Caco-2 (cell line): ENCODE results near the gene SEC22C. TPM values are rescaled to one million over a fixed set of nuclear protein-coding genes. Genes with fewer than 3 reads are reported as not detected.
"Not testable (repeated sequence)": the region's sequence is repeated elsewhere in the genome, so short reads cannot be mapped to it uniquely, and the experiment has no call there.

Experiments
- BruUV-seq: library from RNA; stranded (reverse); fragments of 400-500 nt; replicated peaks from 2 replicates; lab custom pipeline; 2021; lab: Mats Ljungman, UMichigan
- CTCF ChIA-PET: fragments of 300-600 bp; sonication (Branson Sonifier 250); formaldehyde crosslinking; loops from one replicate; lab custom pipeline; 2022; ENCODE audit warnings: antibody characterized with exemption; lab: Charles Lee
- POLR2A ChIA-PET: fragments of 300-600 bp; sonication (Branson Sonifier 250); formaldehyde crosslinking; loops from one replicate; lab custom pipeline; 2022; ENCODE audit warnings: antibody characterized with exemption; lab: Charles Lee
- DNase-seq, 2 experiments: peaks; one replicate each; pipeline versions ENCODE4 v3.0.0 to v3.0.0-alpha.2; 2020 to 2022
- H3K27me3 ChIP-seq: replicated peaks from 2 replicates; pipeline ENCODE4 v1.6.0; 2011; ENCODE audit warnings: low read length; ENCODE audit not compliant: control insufficient read depth, insufficient read depth
- H3K36me3 ChIP-seq: 2 replicates; pipeline ENCODE4 v1.5.1; 2011; ENCODE audit warnings: low read length; ENCODE audit not compliant: control insufficient read depth, insufficient read depth
- H3K4me1 ChIP-seq: fragments of 250-450 bp; sonication (Bioruptor Pico); 2 replicates; pipeline ENCODE4 v1.5.1; 2020; ENCODE audit warnings: mild to moderate bottlenecking
- H3K4me3 ChIP-seq: 2 replicates; pipeline ENCODE4 v1.5.1; 2011; ENCODE audit warnings: low read depth, mild to moderate bottlenecking, control low read depth, low read length
- H3K9me3 ChIP-seq: fragments of 250-450 bp; sonication (Bioruptor Pico); 2 replicates; pipeline ENCODE4 v1.5.1; 2020; ENCODE audit warnings: mild to moderate bottlenecking, moderate library complexity
- H3K27ac Mint-ChIP-seq: one replicate; pipeline ENCODE4 v1.8.0; 2022; ENCODE audit warnings: mixed read lengths; ENCODE audit not compliant: unreplicated experiment
- H3K27me3 Mint-ChIP-seq: one replicate; pipeline ENCODE4 v1.8.0; 2022; ENCODE audit warnings: mixed read lengths; ENCODE audit not compliant: insufficient read depth, unreplicated experiment
- H3K36me3 Mint-ChIP-seq: one replicate; pipeline ENCODE4 v1.8.0; 2022; ENCODE audit warnings: mild to moderate bottlenecking, mixed read lengths; ENCODE audit not compliant: insufficient read depth, unreplicated experiment
- H3K4me1 Mint-ChIP-seq: one replicate; pipeline ENCODE4 v1.8.0; 2022; ENCODE audit warnings: low read depth, mixed read lengths; ENCODE audit not compliant: unreplicated experiment
- H3K4me3 Mint-ChIP-seq: one replicate; pipeline ENCODE4 v1.8.0; 2022; ENCODE audit warnings: mild to moderate bottlenecking, moderate library complexity, mixed read lengths; ENCODE audit not compliant: unreplicated experiment
- H3K9me3 Mint-ChIP-seq: one replicate; pipeline ENCODE4 v1.8.0; 2022; ENCODE audit warnings: mixed read lengths; ENCODE audit not compliant: unreplicated experiment
- CTCF ChIP-seq, 2 experiments: fragments of 200-600 bp in 1 of 2; IDR thresholded peaks; 1 replicate in 1 of 2; 2 replicates in 1 of 2; pipeline versions ENCODE4 v1.5.1 to v1.8.0; 2011 to 2022; ENCODE audit warnings: antibody characterized with exemption in 1 of 2, control low read depth in 1 of 2, inconsistent platforms in 1 of 2, low read depth in 1 of 2, low read length in 1 of 2, mild to moderate bottlenecking in 1 of 2, moderate library complexity in 1 of 2; ENCODE audit not compliant: insufficient read depth in 1 of 2, severe bottlenecking in 1 of 2, unreplicated experiment in 1 of 2
- intact Hi-C: fragments of 100-400 bp; cut with micrococcal nuclease; formaldehyde crosslinking; loops from one replicate; pipeline ENCODE4 v1.10.0; 2022; ENCODE audit not compliant: unreplicated experiment
- total RNA-seq: library from RNA; stranded (reverse); gene quantifications from 2 replicates; pipeline ENCODE4 v1.2.3, GENCODE V29; 2022

The SEC22C gene
- total RNA-seq, 1 experiment from 2014 or later: 36.4 TPM

DNA sequence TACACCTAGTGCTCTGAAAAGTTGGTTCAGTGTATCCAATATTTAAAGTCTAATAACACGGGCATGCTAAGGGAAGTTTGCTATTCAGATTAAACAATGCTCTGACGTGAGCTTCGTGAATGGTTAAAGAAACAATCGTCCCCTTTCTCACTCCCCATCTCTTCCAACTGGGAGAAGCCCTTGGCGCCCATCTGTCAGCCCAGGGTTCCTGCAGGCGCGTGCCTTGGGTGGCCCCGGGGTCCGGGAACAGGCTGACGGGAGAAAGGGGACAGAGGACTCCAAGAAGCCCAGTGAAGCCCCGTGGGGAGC is 413 bp downstream of the SEC22C start:
- BruUV-seq: no TSS peak
- H3K9me3 Mint-ChIP-seq: no peaks in the 10 kb centered on the region

GRCh38 chr3:42579346-42579745 is 2.4 kb downstream of the SEC22C start:
- H3K4me3 Mint-ChIP-seq, POLR2A ChIA-PET, DNase-seq, H3K36me3 ChIP-seq, BruUV-seq, H3K27me3 ChIP-seq, H3K27me3 Mint-ChIP-seq, H3K9me3 Mint-ChIP-seq, CTCF ChIA-PET, H3K27ac Mint-ChIP-seq, H3K9me3 ChIP-seq, H3K4me3 ChIP-seq: not testable (repeated sequence)
- intact Hi-C loops: loop anchor here (10.0 kb wide), 1 partner anchor 255 kb away; no protein-coding TSS in a partner anchor
- H3K4me1 ChIP-seq: peaks cover 12% of the 10 kb centered on the region
- H3K4me1 Mint-ChIP-seq: peaks cover 13% of the 10 kb centered on the region
- peaks cover 28% of the 10 kb centered on the region for H3K36me3 Mint-ChIP-seq

More for the DNA sequence above, 413 bp downstream of the SEC22C start:
- no peaks in the 10 kb centered on the region; the same call in 1 of the 2 replicates for H3K36me3 ChIP-seq
- ChIA-PET CTCF (interaction anchor here (0.5 to 1.9 kb wide), 5 partner anchors 9 to 168 kb away, joined by 3 to 7 read pairs (median 4); partner anchors contain the start of gene SS18L2), POLR2A (interaction anchor here (0.6 to 3.1 kb wide), 4 partner anchors 9 to 33 kb away, joined by 3 to 24 read pairs (median 12); partner anchors contain the start of genes NKTR and SS18L2)
- H3K27me3 ChIP-seq: no peaks in the 10 kb centered on the region
- intact Hi-C loops: loop anchor here (5.0 kb wide), 2 partner anchors 71 to 171 kb away; partner anchors contain the start of gene ZBTB47
- peaks cover 13% of the 10 kb centered on the region for H3K4me1 Mint-ChIP-seq
- peaks cover 12% of the 10 kb centered on the region for H3K4me1 ChIP-seq
- TF ChIP-seq CTCF (IDR thresholded peaks at IDR 0.05; ENCODE audit: insufficient read depth in 1 of 2, low read depth in 1 of 2, low read length in 1 of 2, severe bottlenecking in 1 of 2, unreplicated experiment in 1 of 2): no peak
- H3K36me3 Mint-ChIP-seq: peaks cover 25% of the 10 kb centered on the region
- DNase-seq: no peak
- peak overlapping the region; percentile 58 for H3K4me3 ChIP-seq
- H3K4me3 Mint-ChIP-seq: peak overlapping the region; percentile 79
- no peaks in the 10 kb centered on the region for H3K27me3 Mint-ChIP-seq
- no peak overlapping the region for H3K27ac Mint-ChIP-seq
- H3K9me3 ChIP-seq: no peaks in the 10 kb centered on the region

- BruUV-seq: no TSS peak
- H3K36me3 Mint-ChIP-seq: peaks cover 28% of the 10 kb centered on the region
- peaks cover 9% of the 10 kb centered on the region for H3K4me1 Mint-ChIP-seq
- DNase-seq: no peak
- H3K4me1 ChIP-seq: peaks cover 8% of the 10 kb centered on the region
- H3K4me3 Mint-ChIP-seq: no peak overlapping the region
- H3K27me3 ChIP-seq: no peaks in the 10 kb centered on the region
- intact Hi-C loops: loop anchor here (10.0 kb wide), 1 partner anchor 257 kb away; no protein-coding TSS in a partner anchor
- no peak overlapping the region for H3K4me3 ChIP-seq
- ChIA-PET POLR2A (no interaction called here), CTCF (no interaction called here)
- TF ChIP-seq CTCF (IDR thresholded peaks at IDR 0.05; ENCODE audit: insufficient read depth in 1 of 2, low read depth in 1 of 2, low read length in 1 of 2, severe bottlenecking in 1 of 2, unreplicated experiment in 1 of 2): no peak
- no peaks in the 10 kb centered on the region for H3K36me3 ChIP-seq
- no peaks in the 10 kb centered on the region for H3K27me3 Mint-ChIP-seq
- no peak overlapping the region for H3K27ac Mint-ChIP-seq
- no peaks in the 10 kb centered on the region for H3K9me3 ChIP-seq
- no peaks in the 10 kb centered on the region for H3K9me3 Mint-ChIP-seq
These were observed 3.7 kb downstream of the SEC22C start for GRCh38 chr3:42578054-42578453.
